HAP-1 (cell line): ENCODE results near the gene TRABD.
"Not testable (repeated sequence)": the region's sequence is repeated elsewhere in the genome, so short reads cannot be mapped to it uniquely, and the experiment has no call there.

Experiments used
- DNase-seq, 2 experiments: peaks; one replicate each; pipeline ENCODE4 v3.0.0-alpha.2; 2016 to 2020; ENCODE audit warnings: low spot score in 2 of 2
- H3K27me3 ChIP-seq: fragments of 250-450 bp; sonication (Bioruptor Pico); 2 replicates; pipeline ENCODE4 v1.5.1; 2020; ENCODE audit warnings: low read depth, mild to moderate bottlenecking, moderate library complexity
- H3K36me3 ChIP-seq: fragments of 250-450 bp; sonication (Bioruptor Pico); replicated peaks from 2 replicates; pipeline ENCODE4 v1.5.1; 2020; ENCODE audit warnings: mild to moderate bottlenecking
- H3K4me1 ChIP-seq: fragments of 250-450 bp; sonication (Bioruptor Pico); 2 replicates; pipeline ENCODE4 v1.5.1; 2020; ENCODE audit warnings: mild to moderate bottlenecking
- H3K4me3 ChIP-seq: fragments of 250-450 bp; sonication (Bioruptor Pico); 2 replicates; pipeline ENCODE4 v1.5.1; 2020; ENCODE audit warnings: mild to moderate bottlenecking, moderate library complexity
- H3K9me3 ChIP-seq: fragments of 250-450 bp; sonication (Bioruptor Pico); 2 replicates; pipeline ENCODE4 v1.5.1; 2020; ENCODE audit warnings: mild to moderate bottlenecking, moderate library complexity
- in situ Hi-C: fragments of 300-500 bp; cut with MboI; formaldehyde crosslinking; loops from 3 replicates; pipeline ENCODE4 v1.14.3; 2020; ENCODE audit warnings: low sequenced_read_pairs, inconsistent platforms, mixed read lengths

TRABD gene

GRCh38 chr22:50202130-50202666 lies 16.5 kb downstream of the TRABD start:
- Histone ChIP-seq H3K36me3 (peaks cover 45% of the 10 kb centered on the region), H3K27me3 (no peaks in the 10 kb centered on the region), H3K4me3 (peak overlapping the region; percentile 50), H3K4me1 (0 out of 2 replicates have a peak, but pooled peaks cover 5% of the 10 kb centered on the region), H3K9me3 (no peaks in the 10 kb centered on the region)
- in situ Hi-C loops = no loop called here
- no peak for DNase-seq

DNA sequence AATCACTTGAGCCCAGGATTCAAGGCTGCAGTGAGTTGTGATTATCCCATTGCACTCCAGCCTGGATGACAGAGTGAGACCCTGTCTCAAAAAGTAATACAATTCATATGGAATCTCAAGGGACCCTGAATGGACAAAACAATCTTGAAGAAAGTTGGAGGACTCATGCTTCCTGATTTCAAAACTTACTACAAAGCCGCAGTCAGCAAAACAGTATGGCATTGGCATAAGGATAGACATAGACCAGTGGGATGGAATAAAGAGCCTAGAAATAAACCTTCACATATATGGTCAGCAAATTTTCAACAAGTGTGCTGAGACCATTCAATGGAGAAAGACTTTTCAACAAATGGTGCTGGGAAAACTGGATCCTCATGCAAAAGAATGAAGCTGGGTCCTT lies 17.6 kb downstream of the TRABD start:
- H3K4me1 ChIP-seq = 0 out of 2 replicates have a peak, but pooled peaks cover 5% of the 10 kb centered on the region
- in situ Hi-C loops = no loop called here

DNA sequence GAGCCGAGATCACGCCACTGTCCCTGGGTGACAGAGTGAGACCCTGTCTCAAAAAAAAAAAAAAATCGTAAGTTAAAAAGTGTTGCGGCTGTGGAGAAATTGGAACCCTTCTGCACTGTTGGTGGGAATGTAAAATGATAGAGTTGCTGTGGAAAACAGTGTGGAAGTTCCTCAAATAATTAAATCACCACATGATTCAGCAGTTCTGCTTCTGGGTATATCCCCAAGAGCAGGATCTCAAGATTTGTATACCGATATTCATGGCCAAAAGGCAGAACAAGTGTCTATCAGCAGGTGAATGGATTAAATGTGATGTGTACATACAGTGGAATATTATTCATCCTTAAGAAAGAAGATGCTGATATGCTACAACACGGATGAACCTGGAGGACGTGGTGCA lies 18.9 kb downstream of the TRABD start:
- in situ Hi-C loops = no loop called here
- peaks cover 35% of the 10 kb centered on the region for H3K36me3 ChIP-seq
- no peak for DNase-seq
- H3K27me3 ChIP-seq = no peaks in the 10 kb centered on the region
- no peaks in the 10 kb centered on the region for H3K9me3 ChIP-seq
- H3K4me3 ChIP-seq = no peak overlapping the region
- H3K4me1 ChIP-seq = 0 out of 2 replicates have a peak, but pooled peaks cover 5% of the 10 kb centered on the region

More for the DNA sequence above, 17.6 kb downstream of the TRABD start:
- H3K27me3 ChIP-seq = no peaks in the 10 kb centered on the region
- H3K36me3 ChIP-seq = peaks cover 45% of the 10 kb centered on the region
- DNase-seq = no peak
- H3K4me3 ChIP-seq = no peak overlapping the region
- H3K9me3 ChIP-seq = no peaks in the 10 kb centered on the region

DNA sequence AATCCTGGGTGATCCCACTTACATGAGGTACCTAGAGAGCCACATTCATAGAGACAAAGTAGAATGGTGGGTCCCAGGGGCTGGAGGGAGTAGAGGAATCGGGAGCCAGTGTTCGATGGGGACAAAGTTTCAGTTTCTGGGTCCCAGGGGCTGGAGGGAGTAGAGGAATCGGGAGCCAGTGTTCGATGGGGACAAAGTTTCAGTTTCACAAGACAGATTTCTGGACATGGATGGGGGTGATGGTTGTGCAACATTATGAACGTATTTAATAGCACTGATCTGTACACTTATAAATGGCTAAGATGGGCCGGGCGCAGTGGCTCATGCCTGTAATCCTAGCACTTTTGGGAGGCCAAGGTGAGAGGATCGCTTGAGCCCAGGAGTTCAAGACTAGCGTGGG lies 19.3 kb downstream of the TRABD start:
- peaks cover 36% of the 10 kb centered on the region for H3K36me3 ChIP-seq
- not testable (repeated sequence) for DNase-seq
- in situ Hi-C loops = loop anchor here (5.0 kb wide), 1 partner anchor 438 kb away; no protein-coding TSS in a partner anchor

DNA sequence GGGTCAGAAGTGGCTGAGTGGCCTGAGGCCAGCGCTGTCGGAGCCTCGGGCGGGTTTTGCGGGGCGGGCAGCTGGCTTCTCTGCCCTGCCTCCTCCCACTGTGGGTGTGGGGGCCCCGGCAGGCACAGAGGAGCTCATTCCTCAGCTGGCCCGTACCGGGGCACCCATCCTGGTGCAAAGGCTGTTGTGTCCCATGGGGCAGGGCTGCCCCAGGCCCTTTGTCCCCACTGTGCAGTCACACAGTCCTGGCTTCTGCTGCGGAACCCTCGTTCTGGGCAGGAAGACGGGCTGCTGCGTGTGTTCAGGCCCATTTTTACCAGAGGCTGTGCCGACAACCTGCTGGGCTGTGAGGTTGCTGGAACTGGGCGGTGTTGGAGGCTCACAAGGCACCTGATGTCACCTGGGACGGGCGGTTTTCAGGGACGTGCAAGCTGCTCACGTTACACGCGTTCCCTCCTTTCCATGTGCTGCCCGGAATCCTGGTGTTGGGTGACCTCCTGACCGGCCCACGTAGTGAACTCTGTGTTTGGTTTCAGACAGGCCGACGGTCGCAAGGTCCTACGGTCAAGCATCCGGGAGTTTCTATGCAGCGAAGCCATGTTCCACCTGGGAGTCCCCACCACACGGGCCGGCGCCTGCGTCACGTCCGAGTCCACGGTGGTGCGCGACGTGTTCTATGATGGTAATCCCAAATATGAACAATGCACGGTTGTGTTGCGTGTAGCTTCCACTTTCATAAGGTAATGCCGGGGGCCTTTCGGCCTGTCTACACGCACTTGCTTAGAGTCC lies 20.3 kb downstream of the TRABD start:
- Histone ChIP-seq H3K27me3 (no peaks in the 10 kb centered on the region), H3K4me3 (no peak overlapping the region), H3K9me3 (no peaks in the 10 kb centered on the region), H3K4me1 (no peaks in the 10 kb centered on the region), H3K36me3 (peaks cover 42% of the 10 kb centered on the region)
- in situ Hi-C loops = loop anchor here (5.0 kb wide), 1 partner anchor 439 kb away; no protein-coding TSS in a partner anchor
- DNase-seq = no peak

More for the DNA sequence above, 19.3 kb downstream of the TRABD start:
- H3K4me1 ChIP-seq, H3K9me3 ChIP-seq, H3K4me3 ChIP-seq, H3K27me3 ChIP-seq: not testable (repeated sequence)

DNA sequence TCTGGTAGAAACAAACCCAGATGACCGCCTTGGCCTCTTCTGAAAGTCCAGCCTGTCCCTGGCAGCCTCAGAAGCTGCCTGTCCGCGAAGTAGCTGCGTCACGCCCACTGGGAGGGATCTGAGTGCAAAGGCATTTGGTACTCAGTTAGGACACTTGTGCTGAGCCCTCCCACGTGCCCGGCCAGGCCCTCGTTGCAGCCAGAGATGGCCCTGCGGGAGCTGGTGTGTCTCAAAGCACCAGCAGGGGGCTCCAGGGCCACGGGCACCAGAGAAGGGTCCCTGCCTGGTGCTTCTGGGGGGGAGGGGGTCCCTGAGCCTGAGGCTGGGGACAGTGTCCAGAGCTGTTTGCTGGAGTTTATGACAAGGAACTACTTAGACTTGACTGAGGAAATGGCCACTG lies 20.9 kb downstream of the TRABD start:
- peak; percentile 51 to 78 for DNase-seq
- Histone ChIP-seq H3K9me3 (no peaks in the 10 kb centered on the region), H3K27me3 (no peaks in the 10 kb centered on the region), H3K4me3 (no peak overlapping the region), H3K36me3 (peaks cover 46% of the 10 kb centered on the region), H3K4me1 (no peaks in the 10 kb centered on the region)
- in situ Hi-C loops = loop anchor here (5.0 kb wide), 1 partner anchor 439 kb away; no protein-coding TSS in a partner anchor

DNA sequence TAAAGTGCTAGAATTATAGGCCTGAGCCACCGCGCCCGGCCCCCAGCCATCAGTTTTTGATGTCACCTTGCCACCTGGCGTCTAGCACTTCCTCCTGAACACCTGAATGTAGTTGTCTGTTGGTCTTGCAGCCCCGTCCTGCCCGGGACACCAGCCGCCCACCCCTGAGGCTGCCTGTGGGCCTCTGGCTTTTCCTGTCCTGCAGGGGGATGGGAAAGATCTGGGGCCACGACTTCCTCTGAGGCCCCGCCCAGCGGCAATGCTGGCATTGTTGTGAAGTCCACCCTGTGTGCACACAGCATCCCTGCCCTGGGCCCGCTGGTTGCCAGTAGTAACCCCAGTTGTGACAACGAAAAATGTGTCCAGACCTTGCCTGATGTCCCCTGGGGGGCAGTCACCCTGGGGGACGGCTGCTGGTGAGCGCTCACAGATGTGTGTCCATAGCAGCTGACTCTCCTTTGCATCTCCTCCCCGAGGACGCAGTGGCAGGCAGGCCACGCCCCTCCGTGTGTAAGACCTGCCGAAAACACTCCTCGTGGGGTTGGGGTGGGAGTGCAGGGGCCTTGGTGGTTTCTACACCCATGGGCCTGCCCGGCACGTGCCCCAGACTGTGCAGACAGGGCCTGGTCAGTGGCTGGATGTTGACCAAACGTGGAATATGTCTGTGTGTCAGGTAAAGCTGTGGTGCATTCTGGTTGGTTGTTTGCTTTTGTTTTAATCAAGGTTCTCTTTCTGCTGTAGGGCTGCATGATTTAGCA lies 21.8 kb downstream of the TRABD start:
- in situ Hi-C loops = loop anchor here (5.0 kb wide), 1 partner anchor 440 kb away; no protein-coding TSS in a partner anchor
- Histone ChIP-seq H3K4me1 (no peaks in the 10 kb centered on the region), H3K4me3 (no peak overlapping the region), H3K9me3 (no peaks in the 10 kb centered on the region), H3K36me3 (peaks cover 55% of the 10 kb centered on the region), H3K27me3 (no peaks in the 10 kb centered on the region)
- no peak for DNase-seq

GRCh38 chr22:50208430-50208938 lies 22.8 kb downstream of the TRABD start:
- in situ Hi-C loops = loop anchor here (5.0 kb wide), 1 partner anchor 441 kb away; no protein-coding TSS in a partner anchor
- no peaks in the 10 kb centered on the region for H3K4me1 ChIP-seq
- no peak overlapping the region for H3K4me3 ChIP-seq
- no peak for DNase-seq
- H3K9me3 ChIP-seq = no peaks in the 10 kb centered on the region
- peaks cover 60% of the 10 kb centered on the region for H3K36me3 ChIP-seq
- no peaks in the 10 kb centered on the region for H3K27me3 ChIP-seq

DNA sequence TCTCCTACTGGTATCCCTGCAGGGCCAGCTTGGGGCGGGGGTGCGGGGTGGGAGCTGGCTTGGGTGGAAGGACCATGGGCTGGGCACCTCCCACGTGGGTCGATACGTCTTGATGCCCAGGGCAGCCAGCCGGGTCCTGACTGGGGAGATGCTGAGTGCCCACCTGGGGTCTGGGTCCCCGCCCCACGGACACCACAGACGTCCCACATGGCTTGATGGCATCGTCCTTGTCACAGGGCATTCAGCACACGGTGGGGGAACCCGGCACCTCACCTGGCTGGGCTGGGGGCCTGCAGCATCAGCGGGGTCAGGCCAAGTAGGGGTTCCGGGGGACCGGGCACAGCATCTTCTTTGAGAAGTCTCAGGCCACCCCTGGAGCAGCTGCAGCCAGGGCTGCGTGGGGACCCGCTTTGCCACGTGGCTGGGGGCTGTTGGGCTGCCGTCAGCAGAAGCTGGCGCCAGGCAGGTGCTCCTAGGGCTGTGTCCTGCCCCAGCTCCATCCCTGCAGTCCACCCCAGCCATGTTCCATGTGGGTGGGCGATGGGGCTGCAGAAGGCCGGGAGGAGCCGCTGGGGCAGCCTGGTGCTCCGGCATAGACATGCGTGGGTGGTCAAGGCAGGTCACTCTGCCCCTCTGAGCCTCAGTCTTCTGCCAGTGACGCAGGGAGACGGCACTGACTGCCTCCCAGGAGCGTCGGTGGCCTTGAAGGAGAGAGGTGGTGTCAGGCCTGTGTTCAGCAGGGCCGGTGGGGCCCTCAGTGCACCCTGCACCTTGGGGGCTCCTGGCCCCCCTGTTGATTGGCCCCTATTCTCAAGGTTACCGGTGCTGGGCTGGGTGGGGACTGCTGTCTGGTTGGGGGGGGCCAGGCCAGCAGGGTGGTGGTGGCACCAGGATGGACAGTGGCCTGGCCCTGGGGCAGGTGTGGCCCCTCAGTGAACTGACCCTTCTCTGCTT lies 23.5 kb downstream of the TRABD start:
- H3K36me3 ChIP-seq = peaks cover 65% of the 10 kb centered on the region
- in situ Hi-C loops = loop anchor here (5.0 kb wide), 1 partner anchor 442 kb away; no protein-coding TSS in a partner anchor
- no peaks in the 10 kb centered on the region for H3K27me3 ChIP-seq

GRCh38 chr22:50209893-50210292 lies 24.2 kb downstream of the TRABD start:
- no peaks in the 10 kb centered on the region for H3K4me1 ChIP-seq
- no peaks in the 10 kb centered on the region for H3K9me3 ChIP-seq
- peak; percentile 44 to 79 for DNase-seq
- H3K36me3 ChIP-seq = peaks cover 69% of the 10 kb centered on the region
- H3K4me3 ChIP-seq = no peak overlapping the region
- in situ Hi-C loops = loop anchor here (5.0 kb wide), 2 partner anchors 278 to 443 kb away; no protein-coding TSS in a partner anchor
- H3K27me3 ChIP-seq = no peaks in the 10 kb centered on the region

More for the DNA sequence above, 23.5 kb downstream of the TRABD start:
- no peak overlapping the region for H3K4me3 ChIP-seq
- no peaks in the 10 kb centered on the region for H3K9me3 ChIP-seq
- H3K4me1 ChIP-seq = no peaks in the 10 kb centered on the region
- no peak for DNase-seq

- no peak for DNase-seq
- H3K36me3 ChIP-seq = peaks cover 70% of the 10 kb centered on the region
- in situ Hi-C loops = loop anchor here (5.0 kb wide), 1 partner anchor 278 kb away; no protein-coding TSS in a partner anchor
- H3K4me3 ChIP-seq = no peak overlapping the region
- H3K9me3 ChIP-seq = no peaks in the 10 kb centered on the region
- H3K4me1 ChIP-seq = no peaks in the 10 kb centered on the region
- H3K27me3 ChIP-seq = no peaks in the 10 kb centered on the region
Observed at GRCh38 chr22:50210378-50211139, 24.8 kb downstream of the TRABD start.

DNA sequence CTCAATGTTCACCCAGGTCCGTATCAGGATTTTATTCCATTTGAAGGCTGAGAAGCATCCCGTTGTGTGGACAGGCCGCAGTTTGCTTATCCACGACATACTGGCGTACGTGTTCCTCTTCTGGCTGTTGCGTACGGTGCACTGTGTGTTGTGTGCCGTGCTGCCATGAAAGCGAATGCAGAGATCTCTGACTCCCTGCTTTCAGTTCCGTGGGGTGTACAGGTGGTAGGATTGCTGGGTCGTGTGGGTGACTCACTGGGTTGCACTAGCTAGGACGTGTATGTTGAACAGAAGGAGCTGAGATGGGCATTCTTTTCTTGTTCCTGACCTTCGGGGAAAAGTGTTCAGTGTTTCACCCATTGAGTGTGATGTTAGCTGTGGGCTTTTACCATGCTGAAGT lies 25.4 kb downstream of the TRABD start:
- no peaks in the 10 kb centered on the region for H3K9me3 ChIP-seq
- H3K27me3 ChIP-seq = no peaks in the 10 kb centered on the region
- H3K4me3 ChIP-seq = no peak overlapping the region
- DNase-seq = no peak
- in situ Hi-C loops = loop anchor here (5.0 kb wide), 1 partner anchor 279 kb away; no protein-coding TSS in a partner anchor
- no peaks in the 10 kb centered on the region for H3K4me1 ChIP-seq
- H3K36me3 ChIP-seq = peaks cover 75% of the 10 kb centered on the region
